NCI-H2081 treated with DMSO at 0.1 percent for 48 hours (cell line): Measurements from ENCODE around the gene FNBP1.
"Not testable (repeated sequence)": the region's sequence is repeated elsewhere in the genome, so short reads cannot be mapped to it uniquely, and the experiment has no call there.

Experiments used
- DNase-seq: peaks from one replicate; lab custom pipeline; 2025; lab: John Stamatoyannopoulos, UW

The FNBP1 gene

GRCh38 chr9:129991139-129991538 lies 51.9 kb downstream of the FNBP1 start:
- DNase-seq = not testable (repeated sequence)

- DNase-seq = no peak
These were observed 52.5 kb downstream of the FNBP1 start for GRCh38 chr9:129990269-129991010.

- DNase-seq = no peak
These were observed 53.2 kb downstream of the FNBP1 start for GRCh38 chr9:129989740-129990139.

- DNase-seq = no peak
These were observed 53.7 kb downstream of the FNBP1 start for GRCh38 chr9:129989362-129989708.

- no peak for DNase-seq
These were observed 54.2 kb downstream of the FNBP1 start for GRCh38 chr9:129988607-129989361.

- no peak for DNase-seq
These were observed 55.0 kb downstream of the FNBP1 start for GRCh38 chr9:129987941-129988340.

- no peak for DNase-seq
These were observed 55.9 kb downstream of the FNBP1 start for GRCh38 chr9:129987047-129987446.

GRCh38 chr9:129984589-129984988 lies 58.4 kb downstream of the FNBP1 start:
- DNase-seq = not testable (repeated sequence)

- DNase-seq = no peak
These were observed 59.1 kb downstream of the FNBP1 start for GRCh38 chr9:129983891-129984290.

- no peak for DNase-seq
These were observed 61.6 kb downstream of the FNBP1 start for GRCh38 chr9:129981180-129981907.

GRCh38 chr9:129980224-129980623 lies 62.8 kb downstream of the FNBP1 start:
- DNase-seq = not testable (repeated sequence)

GRCh38 chr9:129979071-129979745 lies 63.8 kb downstream of the FNBP1 start:
- DNase-seq = no peak

- DNase-seq = no peak
These were observed 70.2 kb downstream of the FNBP1 start for GRCh38 chr9:129972816-129973215.

GRCh38 chr9:129968690-129969485 lies 74.1 kb downstream of the FNBP1 start:
- DNase-seq = no peak

GRCh38 chr9:129964901-129965734 lies 77.9 kb downstream of the FNBP1 start:
- DNase-seq = no peak

GRCh38 chr9:129962889-129963703 lies 79.9 kb downstream of the FNBP1 start:
- DNase-seq = no peak

- no peak for DNase-seq
These were observed 80.5 kb downstream of the FNBP1 start for GRCh38 chr9:129962451-129962864.

- DNase-seq = no peak
These were observed 84.2 kb downstream of the FNBP1 start for GRCh38 chr9:129958796-129959195.

- no peak for DNase-seq
These were observed 88.0 kb downstream of the FNBP1 start for GRCh38 chr9:129954868-129955550.
